Nephron progenitor cell (in vitro differentiated cells): ENCODE measurements around the gene SEC14L1.

Source experiments
- DNase-seq: peaks from one replicate; pipeline ENCODE4 v3.0.0; 2021
- H3K27ac Mint-ChIP-seq: 2 replicates; pipeline ENCODE4 v1.8.0; 2021; ENCODE audit warnings: mild to moderate bottlenecking, moderate library complexity, mixed read lengths
- H3K27me3 Mint-ChIP-seq: 2 replicates; pipeline ENCODE4 v1.8.0; 2021; ENCODE audit warnings: mild to moderate bottlenecking, low read depth, mixed read lengths; ENCODE audit not compliant: poor library complexity
- H3K36me3 Mint-ChIP-seq: 2 replicates; pipeline ENCODE4 v1.8.0; 2021; ENCODE audit warnings: low read depth, mixed read lengths
- H3K4me1 Mint-ChIP-seq: 2 replicates; pipeline ENCODE4 v1.8.0; 2021; ENCODE audit warnings: mixed read lengths
- H3K4me3 Mint-ChIP-seq: 2 replicates; pipeline ENCODE4 v1.8.0; 2021; ENCODE audit warnings: mild to moderate bottlenecking, moderate library complexity, mixed read lengths
- H3K9me3 Mint-ChIP-seq: 2 replicates; pipeline ENCODE4 v1.8.0; 2021; ENCODE audit warnings: mild to moderate bottlenecking, moderate library complexity, mixed read lengths
- TF ChIP-seq, protein P1 (sequence below): fragments of 200-600 bp; sonication (generic); IDR thresholded peaks from 2 replicates; pipeline ENCODE4 v1.5.0; 2021; ENCODE audit warnings: antibody characterized with exemption

SEC14L1 gene

DNA sequence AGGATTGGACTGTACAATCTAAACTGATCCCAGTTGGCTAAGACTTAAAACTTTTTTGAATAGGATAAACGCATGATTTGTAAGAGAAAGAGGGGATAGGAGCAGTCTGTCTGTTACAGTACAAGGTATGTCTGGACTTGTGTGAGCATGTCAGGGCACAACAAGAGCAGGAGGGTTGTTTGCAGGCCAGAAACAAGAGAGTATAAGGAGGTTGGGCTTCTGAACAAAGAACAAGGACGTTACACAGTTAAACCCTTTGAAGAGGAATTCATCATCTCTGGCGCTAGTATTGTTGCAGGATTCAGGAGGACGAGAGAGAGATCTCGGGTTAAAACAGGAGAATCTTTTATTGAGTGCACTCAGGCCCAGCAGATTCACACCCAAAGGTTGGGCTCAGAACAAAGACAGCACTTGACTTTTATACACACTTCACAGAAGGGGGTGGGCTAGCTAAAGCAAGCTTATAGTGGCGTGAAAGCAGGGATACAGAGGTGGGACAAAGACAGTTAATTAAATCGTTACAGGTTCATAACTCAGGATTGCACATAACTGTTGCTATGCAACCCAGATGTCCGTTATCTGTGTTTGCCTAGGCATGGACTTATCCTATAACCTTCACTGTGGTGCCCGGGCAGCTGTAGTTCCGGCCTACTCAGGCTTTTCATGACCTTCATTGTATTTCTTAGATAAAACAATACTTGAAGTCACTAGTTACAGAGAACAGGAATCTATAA is 34.3 kb downstream of the SEC14L1 start:
- H3K27ac Mint-ChIP-seq: peak overlapping the region; percentile 80
- no peak overlapping the region for H3K4me3 Mint-ChIP-seq

GRCh38 chr17:77177002-77177741 is 36.4 kb downstream of the SEC14L1 start:
- peaks cover 36% of the 10 kb centered on the region for H3K9me3 Mint-ChIP-seq
- peaks cover 10% of the 10 kb centered on the region for H3K27me3 Mint-ChIP-seq
- no peak for DNase-seq
- H3K27ac Mint-ChIP-seq: no peak overlapping the region
- no peak overlapping the region for H3K4me3 Mint-ChIP-seq
- H3K36me3 Mint-ChIP-seq: peaks cover 68% of the 10 kb centered on the region
- peaks cover 36% of the 10 kb centered on the region for H3K4me1 Mint-ChIP-seq
- TF ChIP-seq, protein P1, sequence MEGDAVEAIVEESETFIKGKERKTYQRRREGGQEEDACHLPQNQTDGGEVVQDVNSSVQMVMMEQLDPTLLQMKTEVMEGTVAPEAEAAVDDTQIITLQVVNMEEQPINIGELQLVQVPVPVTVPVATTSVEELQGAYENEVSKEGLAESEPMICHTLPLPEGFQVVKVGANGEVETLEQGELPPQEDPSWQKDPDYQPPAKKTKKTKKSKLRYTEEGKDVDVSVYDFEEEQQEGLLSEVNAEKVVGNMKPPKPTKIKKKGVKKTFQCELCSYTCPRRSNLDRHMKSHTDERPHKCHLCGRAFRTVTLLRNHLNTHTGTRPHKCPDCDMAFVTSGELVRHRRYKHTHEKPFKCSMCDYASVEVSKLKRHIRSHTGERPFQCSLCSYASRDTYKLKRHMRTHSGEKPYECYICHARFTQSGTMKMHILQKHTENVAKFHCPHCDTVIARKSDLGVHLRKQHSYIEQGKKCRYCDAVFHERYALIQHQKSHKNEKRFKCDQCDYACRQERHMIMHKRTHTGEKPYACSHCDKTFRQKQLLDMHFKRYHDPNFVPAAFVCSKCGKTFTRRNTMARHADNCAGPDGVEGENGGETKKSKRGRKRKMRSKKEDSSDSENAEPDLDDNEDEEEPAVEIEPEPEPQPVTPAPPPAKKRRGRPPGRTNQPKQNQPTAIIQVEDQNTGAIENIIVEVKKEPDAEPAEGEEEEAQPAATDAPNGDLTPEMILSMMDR: no peak

More for the DNA sequence above, 34.3 kb downstream of the SEC14L1 start:
- TF ChIP-seq, protein P1: no peak
- peaks cover 68% of the 10 kb centered on the region for H3K36me3 Mint-ChIP-seq
- peaks cover 52% of the 10 kb centered on the region for H3K9me3 Mint-ChIP-seq
- H3K27me3 Mint-ChIP-seq: peaks cover 4% of the 10 kb centered on the region
- peaks cover 41% of the 10 kb centered on the region for H3K4me1 Mint-ChIP-seq
- DNase-seq: no peak

GRCh38 chr17:77178050-77178449 is 37.3 kb downstream of the SEC14L1 start:
- TF ChIP-seq, protein P1: no peak
- H3K4me1 Mint-ChIP-seq: peaks cover 28% of the 10 kb centered on the region
- H3K36me3 Mint-ChIP-seq: peaks cover 59% of the 10 kb centered on the region
- H3K27me3 Mint-ChIP-seq: peaks cover 10% of the 10 kb centered on the region
- DNase-seq: no peak
- H3K9me3 Mint-ChIP-seq: peaks cover 27% of the 10 kb centered on the region
- no peak overlapping the region for H3K4me3 Mint-ChIP-seq
- peak overlapping the region; percentile 57 for H3K27ac Mint-ChIP-seq

DNA sequence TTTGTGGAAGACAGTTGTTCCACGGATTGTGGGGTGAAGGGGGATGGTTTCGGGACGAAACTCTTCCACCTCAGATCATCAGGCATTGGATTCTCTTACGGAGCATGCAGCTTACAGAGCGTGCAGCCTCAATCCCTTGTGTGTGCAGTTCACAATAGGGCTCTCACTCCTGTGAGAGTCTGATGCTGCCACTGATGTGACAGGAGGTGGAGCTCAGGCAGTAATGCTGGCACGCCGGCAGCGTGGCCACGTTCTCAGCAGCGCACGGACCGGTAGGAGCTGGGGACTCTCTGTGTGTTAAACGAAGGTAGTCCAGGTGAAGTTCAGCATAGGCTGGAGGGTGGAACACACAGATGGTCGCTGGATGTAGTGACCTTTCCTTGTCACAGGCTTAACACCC is 37.8 kb downstream of the SEC14L1 start:
- Mint-ChIP-seq H3K9me3 (peaks cover 22% of the 10 kb centered on the region), H3K4me3 (no peak overlapping the region)

GRCh38 chr17:77180503-77181357 is 40.0 kb downstream of the SEC14L1 start:
- H3K4me3 Mint-ChIP-seq: no peak overlapping the region
- peaks cover 34% of the 10 kb centered on the region for H3K36me3 Mint-ChIP-seq
- H3K4me1 Mint-ChIP-seq: peaks cover 8% of the 10 kb centered on the region
- TF ChIP-seq, protein P1: no peak
- H3K27me3 Mint-ChIP-seq: peaks cover 10% of the 10 kb centered on the region
- peaks cover 4% of the 10 kb centered on the region for H3K9me3 Mint-ChIP-seq
- no peak for DNase-seq
- H3K27ac Mint-ChIP-seq: peak overlapping the region; percentile 74

More for the DNA sequence above, 37.8 kb downstream of the SEC14L1 start:
- no peak for DNase-seq
- Mint-ChIP-seq H3K4me1 (peaks cover 23% of the 10 kb centered on the region), H3K27me3 (peaks cover 10% of the 10 kb centered on the region), H3K36me3 (peaks cover 54% of the 10 kb centered on the region), H3K27ac (peak overlapping the region; percentile 57)
- TF ChIP-seq, protein P1: no peak
